ENCODE results near the gene CCDC73.

DNA sequence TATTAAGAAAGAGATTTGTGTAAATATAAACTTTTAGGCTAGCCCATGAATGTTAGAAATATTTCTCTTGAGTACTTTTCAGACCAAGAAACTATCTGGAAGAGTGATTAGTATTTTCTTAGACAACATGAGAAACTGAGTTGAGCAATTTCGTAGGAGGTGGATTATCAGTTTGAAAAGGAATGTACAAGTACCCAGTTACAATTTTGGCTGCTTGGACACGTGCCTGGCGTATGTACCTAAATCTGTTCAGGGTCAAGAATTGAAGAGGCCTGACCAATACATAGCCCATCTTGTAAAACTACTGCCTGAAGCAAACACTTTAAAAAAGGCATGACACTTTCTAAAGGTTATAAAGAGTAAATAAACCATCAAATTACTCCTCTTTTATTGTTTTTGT lies 71.1 kb downstream of the CCDC73 start:
- TF ChIP-seq, protein P1, sequence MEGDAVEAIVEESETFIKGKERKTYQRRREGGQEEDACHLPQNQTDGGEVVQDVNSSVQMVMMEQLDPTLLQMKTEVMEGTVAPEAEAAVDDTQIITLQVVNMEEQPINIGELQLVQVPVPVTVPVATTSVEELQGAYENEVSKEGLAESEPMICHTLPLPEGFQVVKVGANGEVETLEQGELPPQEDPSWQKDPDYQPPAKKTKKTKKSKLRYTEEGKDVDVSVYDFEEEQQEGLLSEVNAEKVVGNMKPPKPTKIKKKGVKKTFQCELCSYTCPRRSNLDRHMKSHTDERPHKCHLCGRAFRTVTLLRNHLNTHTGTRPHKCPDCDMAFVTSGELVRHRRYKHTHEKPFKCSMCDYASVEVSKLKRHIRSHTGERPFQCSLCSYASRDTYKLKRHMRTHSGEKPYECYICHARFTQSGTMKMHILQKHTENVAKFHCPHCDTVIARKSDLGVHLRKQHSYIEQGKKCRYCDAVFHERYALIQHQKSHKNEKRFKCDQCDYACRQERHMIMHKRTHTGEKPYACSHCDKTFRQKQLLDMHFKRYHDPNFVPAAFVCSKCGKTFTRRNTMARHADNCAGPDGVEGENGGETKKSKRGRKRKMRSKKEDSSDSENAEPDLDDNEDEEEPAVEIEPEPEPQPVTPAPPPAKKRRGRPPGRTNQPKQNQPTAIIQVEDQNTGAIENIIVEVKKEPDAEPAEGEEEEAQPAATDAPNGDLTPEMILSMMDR (IDR thresholded peaks at IDR 0.05), result no peak
- TF ChIP-seq POLR2A (IDR thresholded peaks at IDR 0.05), result no peak

All from uterus (tissue), 2 donors.